ENCODE results near the gene OPN3. TPM values are rescaled to one million over a fixed set of nuclear protein-coding genes. Genes with fewer than 3 reads are reported as not detected.

OPN3 gene
- total and polyA plus RNA-seq, 2 donors (not counting 1 experiment from before 2014, with no cell fraction given), result 21.0 to 29.6 TPM

GRCh38 chr1:241590719-241591118 lies 49.5 kb downstream of the OPN3 start:
- DNase-seq (no peak), ATAC-seq (ENCODE audit: low read depth) (no peak)
- H4K20me1 ChIP-seq (ENCODE audit: control insufficient read depth, insufficient read depth, low read length, poor library complexity, severe bottlenecking), result no peaks in the 10 kb centered on the region
- Mint-ChIP-seq H3K4me3 (no peak overlapping the region), H3K27ac (peak overlapping the region; percentile 72), H3K9me3 (ENCODE audit: insufficient read depth) (no peaks in the 10 kb centered on the region), H3K27me3 (no peaks in the 10 kb centered on the region), H3K4me1 (peaks cover 6% of the 10 kb centered on the region)
- no peak overlapping the region for H3K4me2 ChIP-seq (replicated peaks; ENCODE audit: low read depth, low read length, poor library complexity, severe bottlenecking)
- no peak overlapping the region for H3K4me3 ChIP-seq (ENCODE audit: control extremely low read depth in 1 of 5, extremely low read depth in 1 of 5, insufficient read depth in 1 of 5, low read depth in 2 of 5, low read length in 4 of 5)
- no peaks in the 10 kb centered on the region for H3K27me3 ChIP-seq (replicated peaks in 1 of 4; ENCODE audit: control extremely low read depth in 1 of 4, control insufficient read depth in 3 of 4, insufficient read depth in 4 of 4, low read length in 3 of 4)
- no peak overlapping the region for H2AFZ ChIP-seq (ENCODE audit: insufficient read depth, low read depth, low read length, poor library complexity, severe bottlenecking)
- peaks cover 22 to 76% of the 10 kb centered on the region in 2 experiments for H3K36me3 ChIP-seq (replicated peaks in 1 of 2; ENCODE audit: control extremely low read depth in 1 of 2, control insufficient read depth in 1 of 2, extremely low read depth in 1 of 2, insufficient read depth in 2 of 2, low read length in 1 of 2)
- H3K4me1 ChIP-seq (ENCODE audit: control insufficient read depth in 2 of 2, insufficient read depth in 2 of 2, low read length in 2 of 2), result no peaks in the 10 kb centered on the region
- WGBS (ENCODE audit: insufficient coverage), result 86% methylated on average over 3 of the region's 4 CpGs
- peak overlapping the region in 1 of 2 donors; percentile 64 for H3K27ac ChIP-seq (ENCODE audit: low read length in 2 of 2)
- ChIA-PET CTCF (interaction anchor here (0.7 kb wide), 1 partner anchor 19 kb away, joined by 3 read pairs; no protein-coding TSS in a partner anchor), POLR2A (no interaction called here)
- H3K9ac ChIP-seq (ENCODE audit: low read length), result no peak overlapping the region
- no peaks in the 10 kb centered on the region for H3K79me2 ChIP-seq (ENCODE audit: control insufficient read depth, insufficient read depth, low read length)
- no peak for TF ChIP-seq EZH2 (IDR thresholded peaks at IDR 0.05; ENCODE audit: borderline replicate concordance, insufficient read depth, low read depth, low read length, poor library complexity, severe bottlenecking)
- TF ChIP-seq CTCF (IDR thresholded peaks at IDR 0.05), result no peak
- no peaks in the 10 kb centered on the region for H3K9me3 ChIP-seq (ENCODE audit: control extremely low read depth in 1 of 3, control insufficient read depth in 2 of 3, insufficient read depth in 1 of 3, low read length in 2 of 3)
- intact Hi-C loops (cut with micrococcal nuclease), result no loop called here

- ChIA-PET CTCF (no interaction called here), POLR2A (no interaction called here)
- intact Hi-C loops (cut with micrococcal nuclease), result no loop called here
- H3K4me1 Mint-ChIP-seq, result peaks cover 6% of the 10 kb centered on the region
- Histone ChIP-seq H3K4me2 (replicated peaks; ENCODE audit: low read depth, low read length, poor library complexity, severe bottlenecking) (no peak overlapping the region), H3K4me3 (ENCODE audit: control extremely low read depth in 1 of 5, extremely low read depth in 1 of 5, insufficient read depth in 1 of 5, low read depth in 2 of 5, low read length in 4 of 5) (no peak overlapping the region), H3K27me3 (replicated peaks in 1 of 4; ENCODE audit: control extremely low read depth in 1 of 4, control insufficient read depth in 3 of 4, insufficient read depth in 4 of 4, low read length in 3 of 4) (no peaks in the 10 kb centered on the region), H3K4me1 (ENCODE audit: control insufficient read depth in 2 of 2, insufficient read depth in 2 of 2, low read length in 2 of 2) (no peaks in the 10 kb centered on the region), H3K9ac (ENCODE audit: low read length) (no peak overlapping the region), H3K79me2 (ENCODE audit: control insufficient read depth, insufficient read depth, low read length) (no peaks in the 10 kb centered on the region), H3K9me3 (ENCODE audit: control extremely low read depth in 1 of 3, control insufficient read depth in 2 of 3, insufficient read depth in 1 of 3, low read length in 2 of 3) (no peaks in the 10 kb centered on the region), H2AFZ (ENCODE audit: insufficient read depth, low read depth, low read length, poor library complexity, severe bottlenecking) (no peak overlapping the region), H3K27ac (ENCODE audit: low read length in 2 of 2) (peak overlapping the region in 1 of 2 donors; percentile 64), H4K20me1 (ENCODE audit: control insufficient read depth, insufficient read depth, low read length, poor library complexity, severe bottlenecking) (no peaks in the 10 kb centered on the region), H3K36me3 (replicated peaks in 1 of 2; ENCODE audit: control extremely low read depth in 1 of 2, control insufficient read depth in 1 of 2, extremely low read depth in 1 of 2, insufficient read depth in 2 of 2, low read length in 1 of 2) (peaks cover 22 to 68% of the 10 kb centered on the region in 2 experiments)
- DNase-seq (no peak), ATAC-seq (ENCODE audit: low read depth) (no peak)
- 100% methylated on average over 3 of the region's 7 CpGs for WGBS (ENCODE audit: insufficient coverage)
- no peaks in the 10 kb centered on the region for H3K9me3 Mint-ChIP-seq (ENCODE audit: insufficient read depth)
- no peak overlapping the region for H3K4me3 Mint-ChIP-seq
- TF ChIP-seq CTCF (IDR thresholded peaks at IDR 0.05), result no peak
- no peak for TF ChIP-seq EZH2 (IDR thresholded peaks at IDR 0.05; ENCODE audit: borderline replicate concordance, insufficient read depth, low read depth, low read length, poor library complexity, severe bottlenecking)
- H3K27me3 Mint-ChIP-seq, result no peaks in the 10 kb centered on the region
- H3K27ac Mint-ChIP-seq, result peak overlapping the region; percentile 41
Observed at GRCh38 chr1:241589521-241589920, 50.6 kb downstream of the OPN3 start.

Measured in B cell (primary cell).